ENCODE measurements around the gene HELZ2.
"Not testable (repeated sequence)": the region's sequence is repeated elsewhere in the genome, so short reads cannot be mapped to it uniquely, and the experiment has no call there.

The HELZ2 gene

GRCh38 chr20:63577317-63577894 is 3.4 kb upstream of the HELZ2 start:
- no peak for FAIRE-seq

- FAIRE-seq, result no peak
Observed at GRCh38 chr20:63576311-63576710, 2.3 kb upstream of the HELZ2 start.

- FAIRE-seq, result no peak
Observed at GRCh38 chr20:63574829-63575743, 1.0 kb upstream of the HELZ2 start.

- no peak for FAIRE-seq
Observed at GRCh38 chr20:63573647-63574131, 350 bp downstream of the HELZ2 start.

- no peak for FAIRE-seq
Observed at GRCh38 chr20:63572788-63573646, 1.0 kb downstream of the HELZ2 start.

- FAIRE-seq, result no peak
Observed at GRCh38 chr20:63572071-63572787, 1.8 kb downstream of the HELZ2 start.

- not testable (repeated sequence) for FAIRE-seq
Observed at GRCh38 chr20:63571087-63571478, 3.0 kb downstream of the HELZ2 start.

GRCh38 chr20:63570281-63571086 is 3.6 kb downstream of the HELZ2 start:
- FAIRE-seq, result no peak

GRCh38 chr20:63568986-63569949 is 4.8 kb downstream of the HELZ2 start:
- FAIRE-seq, result no peak

- no peak for FAIRE-seq
Observed at GRCh38 chr20:63568170-63568981, 5.7 kb downstream of the HELZ2 start.

GRCh38 chr20:63567386-63568169 is 6.5 kb downstream of the HELZ2 start:
- no peak for FAIRE-seq

- FAIRE-seq, result no peak
Observed at GRCh38 chr20:63567136-63567385, 7.0 kb downstream of the HELZ2 start.

- FAIRE-seq, result no peak
Observed at GRCh38 chr20:63566395-63567135, 7.5 kb downstream of the HELZ2 start.

GRCh38 chr20:63565699-63566335 is 8.2 kb downstream of the HELZ2 start:
- FAIRE-seq, result no peak

- no peak for FAIRE-seq
Observed at GRCh38 chr20:63565021-63565698, 8.9 kb downstream of the HELZ2 start.

- no peak for FAIRE-seq
Observed at GRCh38 chr20:63564036-63564810, 9.8 kb downstream of the HELZ2 start.

Measured in TTC549 (cell line).